Right lobe of liver (tissue), 6 donors: ENCODE measurements around the gene CEP350. TPM values are rescaled to one million over a fixed set of nuclear protein-coding genes. Genes with fewer than 3 reads are reported as not detected.
"Not testable (repeated sequence)": the region's sequence is repeated elsewhere in the genome, so short reads cannot be mapped to it uniquely, and the experiment has no call there.

Source experiments
- ATAC-seq, 4 donors: fragments of 200-7000 bp; cut with Tn5 transposase; one replicate each; pipeline ENCODE4 v1.9.1; 2020; ENCODE audit warnings: mild to moderate bottlenecking in 4 of 4, moderate library complexity in 4 of 4
- DNase-seq, 3 donors: peaks; one replicate each; pipeline ENCODE4 v3.0.0-alpha.2; 2020
- H3K27ac ChIP-seq, 3 donors: fragments of 200-600 bp; one replicate each; pipeline ENCODE4 v1.8.0; 2022
- H3K27me3 ChIP-seq, 2 donors: fragments of 200-600 bp; one replicate each; pipeline ENCODE4 v1.8.0; 2022
- H3K36me3 ChIP-seq, 4 donors: fragments of 200-600 bp; sonication (generic) in 1 of 4; one replicate each; pipeline versions ENCODE4 v1.5.1 to v1.8.0; 2017 to 2022; ENCODE audit warnings: control low read depth in 1 of 4
- H3K4me1 ChIP-seq, 4 donors: fragments of 200-600 bp; sonication (generic) in 1 of 4; one replicate each; pipeline versions ENCODE4 v1.5.1 to v1.8.0; 2017 to 2022; ENCODE audit warnings: control low read depth in 1 of 4
- H3K4me3 ChIP-seq, 3 donors: fragments of 200-600 bp; one replicate each; pipeline ENCODE4 v1.8.0; 2022
- H3K9me3 ChIP-seq, 4 donors: fragments of 200-600 bp; sonication (generic) in 1 of 4; one replicate each; pipeline versions ENCODE4 v1.5.1 to v1.8.0; 2017 to 2022; ENCODE audit warnings: control low read depth in 1 of 4
- CTCF ChIP-seq, 4 donors: fragments of 200-600 bp in 3 of 4; fragments of 450-650 bp in 1 of 4; IDR thresholded peaks; one replicate each; pipeline versions ENCODE4 v1.5.1 to v1.8.0; 2016 to 2022; ENCODE audit warnings: antibody characterized with exemption in 4 of 4, mild to moderate bottlenecking in 2 of 4
- POLR2A ChIP-seq: fragments of 450-650 bp; IDR thresholded peaks from one replicate; pipeline ENCODE4 v1.6.1; 2017; ENCODE audit warnings: antibody characterized with exemption, mild to moderate bottlenecking
- WGBS: methylation state at CpG from one replicate; pipeline ENCODE4 v1.1.6; 2018; ENCODE audit warnings: low coverage, low lambda C conversion rate; ENCODE audit not compliant: insufficient coverage; ENCODE audit errors: missing lambda C conversion rate; 5-methylcytosine and 5-hydroxymethylcytosine counted together
- intact Hi-C, 2 donors: fragments of 100-400 bp; cut with DNase I; formaldehyde crosslinking; loops; one replicate each; pipeline versions ENCODE4 v1.11.2 to v1.14.1; 2022
- total RNA-seq, 6 experiments: library from RNA; depleted of rRNA in 2 of 6; stranded (reverse); fragments of >200 nt in 2 of 6; fragmentation: NEBNext Ultra II Directional in 3 of 6; extraction: Animal tissue kit (Norgen Biotek cat#: 25700) in 3 of 6; gene quantifications; one replicate each; pipeline versions ENCODE4 v1.1.0 to v1.2.4, GENCODE V29; 2016 to 2023
- donor health status: DM: no; HTN: yes; CAD: no.
- donor health status: DM: no; HTN: no; CAD: no.
- donor health status: DM: no; HTN: no; CAD: no.
- donor health status: DM: no; HTN: yes; CAD: no.
- donor health status: DM: no; HTN: yes; CAD: no.

Gene CEP350
- total RNA-seq, 6 experiments from 2014 or later = 15.6 to 24.6 (median 21.3) TPM

- intact Hi-C loops = no loop called here
- Histone ChIP-seq H3K4me3 (peak overlapping the region; percentile 77 to 94 (median 88)), H3K36me3 (no peaks in the 10 kb centered on the region), H3K27ac (peak overlapping the region in 1 of 3 donors; percentile 93), H3K9me3 (no peaks in the 10 kb centered on the region), H3K27me3 (no peaks in the 10 kb centered on the region), H3K4me1 (peaks cover 0 to 21% (median 2%) of the 10 kb centered on the region in 4 donors)
- DNase-seq (no peak), ATAC-seq (no peak)
- WGBS = 10% methylated on average over 3 of the region's 3 CpGs
- no peak for TF ChIP-seq POLR2A
- TF ChIP-seq CTCF (IDR thresholded peaks at IDR 0.05) = no peak
Measured at GRCh38 chr1:179955731-179956130, 1.1 kb downstream of the CEP350 start.

- Histone ChIP-seq H3K36me3 (no peaks in the 10 kb centered on the region), H3K9me3 (no peaks in the 10 kb centered on the region), H3K27ac (no peak overlapping the region), H3K27me3 (no peaks in the 10 kb centered on the region), H3K4me1 (peaks cover 0 to 20% (median 2%) of the 10 kb centered on the region in 4 donors), H3K4me3 (no peak overlapping the region)
- ATAC-seq (no peak), DNase-seq (no peak)
- TF ChIP-seq CTCF (IDR thresholded peaks at IDR 0.05) = no peak
- TF ChIP-seq POLR2A = no peak
- intact Hi-C loops = no loop called here
- 87% methylated on average over 3 of the region's 3 CpGs for WGBS
Measured at GRCh38 chr1:179958359-179958758, 3.7 kb downstream of the CEP350 start.

- DNase-seq, H3K27me3 ChIP-seq, ATAC-seq, H3K9me3 ChIP-seq, H3K36me3 ChIP-seq, H3K4me3 ChIP-seq, intact Hi-C loops, H3K27ac ChIP-seq, H3K4me1 ChIP-seq: not testable (repeated sequence)
- WGBS = 100% methylated on average over 3 of the region's 8 CpGs
Measured at GRCh38 chr1:179962168-179962567, 7.6 kb downstream of the CEP350 start.

- H3K36me3 ChIP-seq = no peaks in the 10 kb centered on the region
- intact Hi-C loops = no loop called here
- H3K4me3 ChIP-seq = no peak overlapping the region
- H3K4me1 ChIP-seq = peaks cover 0 to 4% (median 0%) of the 10 kb centered on the region in 4 donors
- H3K27me3 ChIP-seq = no peaks in the 10 kb centered on the region
- no peak for TF ChIP-seq CTCF (IDR thresholded peaks at IDR 0.05)
- TF ChIP-seq POLR2A = no peak
- H3K9me3 ChIP-seq = no peaks in the 10 kb centered on the region
- DNase-seq (no peak), ATAC-seq (no peak)
- no peak overlapping the region for H3K27ac ChIP-seq
Measured at GRCh38 chr1:179966551-179966950, 11.9 kb downstream of the CEP350 start.

GRCh38 chr1:179968284-179968993 lies 13.8 kb downstream of the CEP350 start:
- peak overlapping the region in 1 of 3 donors; percentile 17 for H3K27ac ChIP-seq
- intact Hi-C loops = no loop called here
- DNase-seq = no peak
- no peak overlapping the region for H3K4me3 ChIP-seq
- H3K27me3 ChIP-seq = no peaks in the 10 kb centered on the region
- no peak for TF ChIP-seq CTCF (IDR thresholded peaks at IDR 0.05)
- no peak for TF ChIP-seq POLR2A
- peaks cover 0 to 4% (median 0%) of the 10 kb centered on the region in 4 donors for H3K4me1 ChIP-seq
- ATAC-seq = no peak
- no peaks in the 10 kb centered on the region for H3K36me3 ChIP-seq
- 84% methylated on average over 4 of the region's 6 CpGs for WGBS
- no peaks in the 10 kb centered on the region for H3K9me3 ChIP-seq
